Fibroblast of pulmonary artery (primary cell): ENCODE results near the gene UBE2J2.

ENCODE experiments used
- DNase-seq: peaks from one replicate; pipeline ENCODE4 v3.0.0-alpha.2; 2010; ENCODE audit warnings: low read depth
- H3K4me3 ChIP-seq: replicated peaks from 2 replicates; pipeline ENCODE4 v1.5.1; 2011; ENCODE audit warnings: low read depth, mild to moderate bottlenecking, control low read depth, low read length, moderate library complexity
- TF ChIP-seq, protein P1 (sequence below): IDR thresholded peaks from 2 replicates; pipeline ENCODE4 v1.5.1; 2011; ENCODE audit warnings: mild to moderate bottlenecking, control low read depth, low read length, inconsistent platforms; ENCODE audit errors: missing control alignments

Gene UBE2J2

DNA sequence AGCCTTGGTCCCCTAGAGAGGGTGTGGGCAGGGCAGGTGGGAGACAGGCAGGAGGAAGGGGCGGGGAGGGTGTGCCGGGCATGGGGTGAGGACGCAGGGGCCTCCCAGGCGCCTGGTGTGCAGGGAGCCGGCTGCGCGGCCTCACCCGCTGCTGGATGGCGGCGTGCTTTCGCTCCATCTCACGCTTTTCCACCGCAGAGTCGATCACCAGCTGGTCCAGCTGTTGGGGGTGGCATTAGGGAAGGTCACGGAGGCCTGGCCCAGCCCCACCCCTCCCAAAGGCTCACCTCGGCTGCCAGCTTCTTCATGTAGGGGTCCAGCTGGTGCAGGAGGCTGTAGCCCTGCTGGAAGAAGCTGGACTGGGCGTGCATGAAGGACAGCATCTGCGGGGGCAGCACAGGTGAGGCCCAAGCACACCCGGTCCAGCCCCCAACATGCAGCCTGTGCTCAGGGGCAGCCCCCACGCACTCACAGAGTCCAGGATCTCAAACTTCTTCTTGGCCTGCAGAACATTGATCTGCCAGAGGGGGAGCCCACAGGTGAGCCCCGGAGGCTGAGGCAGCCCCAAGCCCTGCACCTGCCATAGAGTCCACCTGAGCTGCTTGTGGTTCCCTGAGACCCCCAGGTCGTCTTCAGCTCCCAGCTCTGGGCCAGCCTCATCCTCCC lies 26.2 kb upstream of the UBE2J2 start:
- no peak for DNase-seq
- H3K4me3 ChIP-seq: no peak overlapping the region
- TF ChIP-seq, protein P1, sequence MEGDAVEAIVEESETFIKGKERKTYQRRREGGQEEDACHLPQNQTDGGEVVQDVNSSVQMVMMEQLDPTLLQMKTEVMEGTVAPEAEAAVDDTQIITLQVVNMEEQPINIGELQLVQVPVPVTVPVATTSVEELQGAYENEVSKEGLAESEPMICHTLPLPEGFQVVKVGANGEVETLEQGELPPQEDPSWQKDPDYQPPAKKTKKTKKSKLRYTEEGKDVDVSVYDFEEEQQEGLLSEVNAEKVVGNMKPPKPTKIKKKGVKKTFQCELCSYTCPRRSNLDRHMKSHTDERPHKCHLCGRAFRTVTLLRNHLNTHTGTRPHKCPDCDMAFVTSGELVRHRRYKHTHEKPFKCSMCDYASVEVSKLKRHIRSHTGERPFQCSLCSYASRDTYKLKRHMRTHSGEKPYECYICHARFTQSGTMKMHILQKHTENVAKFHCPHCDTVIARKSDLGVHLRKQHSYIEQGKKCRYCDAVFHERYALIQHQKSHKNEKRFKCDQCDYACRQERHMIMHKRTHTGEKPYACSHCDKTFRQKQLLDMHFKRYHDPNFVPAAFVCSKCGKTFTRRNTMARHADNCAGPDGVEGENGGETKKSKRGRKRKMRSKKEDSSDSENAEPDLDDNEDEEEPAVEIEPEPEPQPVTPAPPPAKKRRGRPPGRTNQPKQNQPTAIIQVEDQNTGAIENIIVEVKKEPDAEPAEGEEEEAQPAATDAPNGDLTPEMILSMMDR: peak; percentile 30

DNA sequence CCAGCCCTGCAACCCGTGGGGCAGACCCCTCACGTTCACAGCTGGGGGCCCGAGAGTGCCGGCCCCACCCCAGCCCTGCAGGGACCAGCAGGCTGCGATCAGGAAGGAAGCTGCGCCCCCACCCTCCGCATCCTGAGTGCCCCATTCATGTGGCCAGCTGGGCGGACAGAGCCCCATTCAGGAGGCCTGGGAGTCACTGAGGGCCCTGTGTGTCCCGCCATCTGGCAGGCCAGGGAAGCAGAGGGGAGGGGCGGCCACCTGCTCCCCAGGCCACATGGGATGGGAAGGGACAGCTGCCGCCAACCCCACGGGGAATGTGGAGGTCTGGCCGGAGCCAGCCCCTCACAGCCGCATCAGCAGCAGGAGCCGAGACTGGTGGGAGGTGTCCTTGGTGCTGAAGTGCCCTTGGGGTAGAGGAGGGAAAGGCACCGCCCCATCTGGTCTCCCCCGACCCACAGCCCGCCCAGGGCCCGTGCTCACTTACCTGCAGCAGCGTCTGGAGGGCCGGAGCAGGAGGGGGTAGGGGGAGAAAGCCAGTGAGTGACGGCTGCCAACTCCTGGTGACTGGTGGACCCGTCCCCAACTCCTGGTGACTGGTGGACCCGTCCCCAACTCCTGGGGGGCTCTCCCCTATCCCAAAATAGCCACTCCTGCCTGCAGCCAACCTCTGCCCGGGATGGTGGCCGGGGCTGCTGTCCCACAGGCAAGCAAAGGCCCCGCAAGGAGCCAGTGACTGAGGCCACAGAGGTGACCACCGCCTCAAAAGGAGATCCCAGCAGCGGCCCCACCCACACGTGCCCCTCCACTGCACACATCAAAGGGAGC lies 25.4 kb upstream of the UBE2J2 start:
- TF ChIP-seq, protein P1: no peak
- DNase-seq: no peak
- H3K4me3 ChIP-seq: no peak overlapping the region

DNA sequence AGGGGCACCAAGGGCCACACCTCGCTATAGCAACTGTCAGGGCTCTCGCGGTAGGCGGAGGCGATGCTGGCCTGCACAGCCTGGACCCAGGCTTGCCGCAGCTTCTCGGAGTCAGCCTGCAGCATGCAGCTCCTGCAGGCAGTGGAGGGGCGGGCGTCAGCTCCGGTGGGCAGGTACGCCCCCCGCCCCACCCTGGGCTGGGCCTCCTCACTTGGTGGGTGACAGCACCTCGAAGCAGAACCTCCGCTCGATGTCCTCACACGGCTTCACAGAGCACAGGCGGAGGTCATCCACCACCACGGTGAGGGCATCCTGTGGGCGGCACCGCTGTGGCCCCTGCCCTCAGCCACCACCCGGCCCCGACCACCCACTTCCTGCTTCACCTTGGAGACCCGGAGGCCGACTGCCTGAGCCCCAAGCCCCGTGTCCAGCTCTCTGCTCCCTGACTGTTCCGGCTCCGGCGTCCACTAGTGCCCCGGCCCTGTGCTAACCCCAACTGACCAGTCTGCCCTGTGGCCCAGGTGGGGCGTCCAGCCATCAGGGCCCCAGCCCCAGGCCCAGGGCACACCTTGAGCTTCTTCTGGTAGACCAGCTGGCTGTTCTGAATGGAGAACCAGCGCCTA lies 24.3 kb upstream of the UBE2J2 start:
- TF ChIP-seq, protein P1: no peak
- H3K4me3 ChIP-seq: no peak overlapping the region
- DNase-seq: no peak

DNA sequence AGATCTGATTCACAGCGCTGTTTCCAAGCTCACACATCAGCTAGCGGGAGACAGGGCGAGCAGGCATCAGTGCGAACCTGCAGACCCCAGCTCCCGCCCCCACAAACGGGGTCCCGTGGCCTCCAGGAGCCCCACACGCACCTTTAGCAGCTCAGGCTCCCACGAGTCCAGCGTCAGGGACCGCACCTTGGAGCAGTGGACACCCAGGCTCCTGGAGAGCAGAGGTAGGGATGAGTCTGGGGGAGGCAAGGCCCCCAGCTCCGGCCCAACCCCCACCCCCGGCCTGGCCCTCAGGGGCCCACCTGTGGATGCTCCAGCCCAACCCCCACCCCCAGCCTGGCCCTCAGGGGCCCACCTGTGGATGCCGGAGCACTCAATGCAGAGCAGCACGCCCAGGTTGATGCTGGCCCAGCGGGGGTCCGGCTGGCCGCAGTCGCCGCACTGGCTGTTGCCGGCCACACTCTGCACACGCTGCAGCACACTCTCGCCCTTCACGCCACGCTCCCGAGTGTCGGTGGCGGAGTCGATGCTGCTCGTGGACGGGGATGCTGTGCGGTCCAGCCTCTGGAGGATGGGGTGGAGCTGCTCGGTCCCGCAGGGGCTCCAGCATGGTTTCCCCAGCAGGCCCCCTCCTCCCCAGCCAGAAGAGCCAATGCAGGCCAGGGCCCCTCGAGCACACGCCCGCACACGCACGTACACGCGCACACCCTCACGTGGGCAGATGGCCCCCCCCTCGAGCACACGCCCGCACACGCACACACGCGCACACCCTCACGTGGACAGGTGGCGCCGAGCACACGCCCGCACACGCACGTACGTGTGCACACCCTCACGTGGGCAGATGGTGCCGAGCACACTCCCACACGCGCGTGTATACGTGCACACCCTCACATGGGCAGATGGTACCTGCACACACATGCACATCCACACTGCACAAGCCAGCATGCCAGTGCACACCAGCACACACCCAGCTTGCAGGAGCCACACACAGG lies 22.7 kb upstream of the UBE2J2 start:
- no peak for DNase-seq
- H3K4me3 ChIP-seq: no peak overlapping the region
- TF ChIP-seq, protein P1: no peak

DNA sequence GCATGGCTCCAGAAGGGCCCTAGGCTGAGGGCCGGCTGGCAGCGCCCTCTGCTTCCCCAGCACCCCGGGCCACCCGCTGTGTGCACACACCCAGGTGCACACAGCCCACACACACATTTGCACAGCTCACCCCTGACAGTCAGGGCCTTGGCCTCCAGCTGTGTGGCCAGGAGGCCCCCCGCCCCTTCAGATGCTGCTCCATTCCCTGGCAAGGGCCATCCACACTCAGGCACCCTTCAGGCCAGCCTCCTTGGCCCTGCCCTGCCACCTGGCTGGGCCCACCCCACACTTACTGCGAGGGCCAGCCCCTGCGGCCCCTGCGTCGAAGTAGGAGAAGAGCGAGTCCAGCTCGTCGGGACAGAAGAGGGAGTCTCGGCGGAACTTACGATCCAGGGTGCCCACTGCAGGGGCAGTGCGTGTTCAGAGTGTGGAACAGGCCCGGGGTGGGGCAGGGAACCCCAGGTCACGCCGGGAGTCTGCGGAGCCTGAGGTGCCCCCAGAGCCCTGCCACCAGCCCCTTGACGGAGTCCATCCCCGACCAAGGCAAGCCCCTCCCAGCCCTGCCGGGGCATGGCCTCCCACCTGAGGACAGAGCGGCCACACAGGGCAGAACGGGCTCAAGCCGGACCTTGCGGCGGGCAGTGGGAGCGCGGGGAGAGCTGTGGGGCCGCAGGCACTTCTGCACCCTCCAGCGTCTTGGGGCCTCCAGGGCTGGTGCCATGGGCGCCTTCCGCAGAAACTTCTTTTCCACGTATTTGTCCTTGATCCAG lies 21.7 kb upstream of the UBE2J2 start:
- no peak overlapping the region for H3K4me3 ChIP-seq
- DNase-seq: no peak
- TF ChIP-seq, protein P1: no peak
